B cell (primary cell): ENCODE data around the gene ZFYVE27. TPM values are rescaled to one million over a fixed set of nuclear protein-coding genes. Genes with fewer than 3 reads are reported as not detected.

ENCODE experiments used
- ATAC-seq: fragments of 200-7000 bp; cut with Tn5 transposase; one replicate; pipeline ENCODE4 v1.10.0; 2021; ENCODE audit warnings: low read depth, mild to moderate bottlenecking, moderate number of reproducible peaks, moderate library complexity
- CTCF ChIA-PET: fragments of 350-600 bp; sonication (Branson Sonifier 250); formaldehyde crosslinking; loops from one replicate; lab custom pipeline; 2021; ENCODE audit warnings: antibody characterized with exemption, inconsistent platforms; lab: Charles Lee
- POLR2A ChIA-PET: fragments of 350-600 bp; sonication (Branson Sonifier 250); formaldehyde crosslinking; loops from one replicate; lab custom pipeline; 2021; ENCODE audit warnings: antibody characterized with exemption; lab: Charles Lee
- DNase-seq: peaks from one replicate; pipeline ENCODE4 v3.0.0; 2013
- H2AFZ ChIP-seq: 2 replicates; pipeline ENCODE4 v1.6.1; 2012; ENCODE audit warnings: mild to moderate bottlenecking, low read depth, low read length; ENCODE audit not compliant: insufficient read depth, poor library complexity, severe bottlenecking
- H3K27ac ChIP-seq, 2 donors: 1 replicate in 1 of 2; 2 replicates in 1 of 2; pipeline ENCODE4 v1.5.1; 2012 to 2013; ENCODE audit warnings: low read length in 2 of 2, mild to moderate bottlenecking in 2 of 2, moderate library complexity in 1 of 2
- H3K27me3 ChIP-seq, 4 experiments: fragments of 200-600 bp in 1 of 4; sonication (generic) in 1 of 4; replicated peaks in 1 of 4; 1 replicate in 2 of 4; 2 replicates in 2 of 4; pipeline versions ENCODE4 v1.6.1 to v1.7.0; 2013 to 2016; ENCODE audit warnings: low read length in 3 of 4, mild to moderate bottlenecking in 2 of 4, mixed read lengths in 1 of 4, moderate library complexity in 1 of 4; ENCODE audit not compliant: insufficient read depth in 4 of 4, control insufficient read depth in 3 of 4; ENCODE audit errors: control extremely low read depth in 1 of 4
- H3K36me3 ChIP-seq, 2 experiments: replicated peaks in 1 of 2; 1 replicate in 1 of 2; 2 replicates in 1 of 2; pipeline versions ENCODE4 v1.6.1 to v1.7.1; 2013; ENCODE audit warnings: low read length in 1 of 2; ENCODE audit not compliant: insufficient read depth in 2 of 2, control insufficient read depth in 1 of 2; ENCODE audit errors: control extremely low read depth in 1 of 2, extremely low read depth in 1 of 2
- H3K4me1 ChIP-seq, 2 donors: fragments of 200-600 bp in 1 of 2; sonication (generic) in 1 of 2; 1 replicate in 1 of 2; 2 replicates in 1 of 2; pipeline versions ENCODE4 v1.5.1 to v1.6.1; 2013 to 2017; ENCODE audit warnings: low read length in 2 of 2; ENCODE audit not compliant: control insufficient read depth in 2 of 2, insufficient read depth in 2 of 2
- H3K4me2 ChIP-seq: replicated peaks from 2 replicates; pipeline ENCODE3; 2012; ENCODE audit warnings: mild to moderate bottlenecking, low read depth, low read length; ENCODE audit not compliant: poor library complexity, severe bottlenecking
- H3K4me3 ChIP-seq, 5 experiments: fragments of 200-600 bp in 1 of 5; sonication (generic) in 1 of 5; 1 replicate in 3 of 5; 2 replicates in 2 of 5; pipeline versions ENCODE4 v1.5.1 to v1.7.0; 2011 to 2016; ENCODE audit warnings: low read length in 4 of 5, mild to moderate bottlenecking in 4 of 5, low read depth in 2 of 5, control low read depth in 1 of 5, moderate library complexity in 1 of 5; ENCODE audit not compliant: insufficient read depth in 1 of 5; ENCODE audit errors: control extremely low read depth in 1 of 5, extremely low read depth in 1 of 5
- H3K79me2 ChIP-seq: fragments of 200-600 bp; sonication (generic); one replicate; pipeline ENCODE4 v1.6.0; 2016; ENCODE audit warnings: low read length; ENCODE audit not compliant: control insufficient read depth, insufficient read depth
- H3K9ac ChIP-seq: fragments of 200-600 bp; sonication (generic); 2 replicates; pipeline ENCODE4 v1.6.1; 2017; ENCODE audit warnings: mild to moderate bottlenecking, low read length, moderate library complexity
- H3K9me3 ChIP-seq, 3 donors: one replicate each; pipeline versions ENCODE4 v1.6.1 to v1.7.1; 2013; ENCODE audit warnings: low read length in 2 of 3; ENCODE audit not compliant: control insufficient read depth in 2 of 3, insufficient read depth in 1 of 3; ENCODE audit errors: control extremely low read depth in 1 of 3
- H4K20me1 ChIP-seq: 2 replicates; pipeline ENCODE4 v1.6.0; 2012; ENCODE audit warnings: mild to moderate bottlenecking, low read length; ENCODE audit not compliant: insufficient read depth, control insufficient read depth, poor library complexity, severe bottlenecking
- H3K27ac Mint-ChIP-seq: one replicate; pipeline ENCODE4 v1.8.0; 2021; ENCODE audit warnings: mixed read lengths
- H3K27me3 Mint-ChIP-seq: one replicate; pipeline ENCODE4 v1.8.0; 2021; ENCODE audit warnings: mixed read lengths
- H3K4me1 Mint-ChIP-seq: one replicate; pipeline ENCODE4 v1.8.0; 2021; ENCODE audit warnings: mixed read lengths
- H3K4me3 Mint-ChIP-seq: one replicate; pipeline ENCODE4 v1.8.0; 2021; ENCODE audit warnings: mixed read lengths
- H3K9me3 Mint-ChIP-seq: one replicate; pipeline ENCODE4 v1.8.0; 2022; ENCODE audit warnings: mixed read lengths; ENCODE audit not compliant: insufficient read depth
- EZH2 ChIP-seq: IDR thresholded peaks from 2 replicates; pipeline ENCODE4 v1.6.1; 2012; ENCODE audit warnings: borderline replicate concordance, low read depth, mild to moderate bottlenecking, moderate library complexity, low read length; ENCODE audit not compliant: insufficient read depth, poor library complexity, severe bottlenecking
- WGBS: methylation state at CpG from one replicate; pipeline ENCODE4 v1.1.5; 2013; ENCODE audit warnings: missing lambda C conversion rate; ENCODE audit not compliant: insufficient coverage; 5-methylcytosine and 5-hydroxymethylcytosine counted together
- intact Hi-C: fragments of 100-400 bp; cut with micrococcal nuclease; formaldehyde crosslinking; loops from one replicate; pipeline ENCODE4 v1.10.0; 2022
- polyA plus RNA-seq: library from polyadenylated mRNA; depleted of rRNA; stranded (reverse); fragments of >200 nt; gene quantifications from 2 replicates; pipeline ENCODE4 v1.2.3, GENCODE V29; 2012
- total RNA-seq, 2 donors: library from RNA; stranded (reverse); fragments of 120-200 nt in 1 of 2; gene quantifications; 1 replicate in 1 of 2; 2 replicates in 1 of 2; pipeline versions ENCODE4 v1.2.3 to v1.2.4, GENCODE V29; 2013 to 2022
- TF ChIP-seq, protein P1 (sequence below): fragments of 200-600 bp; IDR thresholded peaks from one replicate; pipeline ENCODE4 v1.8.0; 2022; ENCODE audit warnings: antibody characterized with exemption, mild to moderate bottlenecking

The ZFYVE27 gene
- total and polyA plus RNA-seq, 2 donors (not counting 1 experiment from before 2014, with no cell fraction given) = 50.4 to 79.7 TPM

DNA sequence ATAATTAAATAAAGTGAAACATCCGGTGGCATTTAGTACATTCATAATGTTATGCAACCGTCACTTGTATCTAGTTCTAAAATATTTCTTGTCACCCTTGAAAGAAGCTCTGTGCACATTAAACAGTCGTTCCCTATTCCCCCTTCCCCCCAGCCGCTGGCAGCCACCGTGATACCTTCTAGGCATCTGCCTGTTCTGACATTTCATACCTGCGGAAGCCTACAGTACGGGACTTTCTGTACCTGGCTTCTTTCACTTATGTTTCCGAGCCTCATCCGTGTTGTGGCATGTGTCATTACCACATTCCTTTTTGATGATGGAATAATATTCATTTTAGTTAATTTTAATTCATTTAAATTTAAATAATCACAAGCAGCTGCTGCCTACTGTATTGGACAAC lies 48.8 kb downstream of the ZFYVE27 start:
- DNase-seq = no peak
- no peak overlapping the region for H2AFZ ChIP-seq

DNA sequence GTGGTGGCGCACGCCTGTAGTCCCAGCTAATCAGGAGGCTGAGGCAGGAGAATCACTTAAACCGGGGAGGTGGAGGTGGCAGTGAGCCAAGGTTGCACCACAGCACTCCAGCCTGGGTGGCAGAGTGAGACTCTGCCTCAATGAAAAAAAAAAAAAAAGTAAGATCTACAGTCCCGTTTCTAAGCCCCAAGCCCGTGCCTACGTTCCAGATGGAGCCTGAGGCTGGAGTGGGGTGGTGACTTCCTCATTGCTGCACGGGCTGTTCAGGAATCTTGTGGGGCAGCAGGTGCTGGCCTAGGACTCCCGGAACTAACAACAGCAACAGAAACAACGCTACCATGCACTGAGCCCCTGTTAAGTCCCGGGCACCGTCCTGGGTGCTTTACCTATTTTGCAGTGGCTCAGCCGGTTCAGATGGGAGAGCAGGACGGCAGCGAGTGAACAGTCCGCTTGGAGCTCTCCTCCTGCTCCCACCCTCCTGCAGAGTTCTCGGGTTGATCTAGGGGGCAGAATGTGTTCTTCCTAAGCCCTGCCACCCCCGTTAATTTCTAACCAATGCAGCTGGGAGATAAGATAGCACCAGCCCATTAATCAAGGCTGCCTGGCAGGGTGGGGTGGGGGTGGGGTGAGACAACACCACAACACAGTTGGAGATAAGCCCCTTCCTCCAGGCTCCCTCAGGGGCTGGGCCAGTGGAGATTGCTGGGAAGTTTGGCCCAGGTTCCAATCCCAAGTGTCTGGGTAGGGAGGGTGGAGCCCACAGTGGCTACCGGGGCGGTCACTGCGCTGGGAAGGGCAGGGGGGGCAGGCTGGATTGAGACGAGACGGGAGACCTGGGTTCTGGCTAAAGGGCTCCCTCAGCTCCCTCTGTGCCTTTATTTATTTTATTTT lies 51.9 kb downstream of the ZFYVE27 start:
- Histone ChIP-seq H3K4me2 (no peak overlapping the region), H3K27ac (no peak overlapping the region), H3K9ac (no peak overlapping the region), H3K36me3 (no peaks in the 10 kb centered on the region), H3K4me3 (no peak overlapping the region), H3K9me3 (no peaks in the 10 kb centered on the region), H3K27me3 (peaks cover 0 to 38% (median 2%) of the 10 kb centered on the region in 4 experiments), H2AFZ (no peak overlapping the region), H3K4me1 (peaks cover 0 to 3% of the 10 kb centered on the region in 2 donors), H3K79me2 (no peaks in the 10 kb centered on the region), H4K20me1 (no peaks in the 10 kb centered on the region)
- CTCF ChIA-PET = no interaction called here
- H3K9me3 Mint-ChIP-seq = no peaks in the 10 kb centered on the region
- H3K27ac Mint-ChIP-seq = no peak overlapping the region
- ATAC-seq (no peak), DNase-seq (no peak)
- POLR2A ChIA-PET = interaction anchor here (0.7 kb wide), 1 partner anchor 131 kb away, joined by 5 read pairs; no protein-coding TSS in a partner anchor
- H3K4me1 Mint-ChIP-seq = no peaks in the 10 kb centered on the region
- H3K27me3 Mint-ChIP-seq = peaks cover 30% of the 10 kb centered on the region
- 21% methylated on average over 19 of the region's 22 CpGs for WGBS
- TF ChIP-seq, protein P1, sequence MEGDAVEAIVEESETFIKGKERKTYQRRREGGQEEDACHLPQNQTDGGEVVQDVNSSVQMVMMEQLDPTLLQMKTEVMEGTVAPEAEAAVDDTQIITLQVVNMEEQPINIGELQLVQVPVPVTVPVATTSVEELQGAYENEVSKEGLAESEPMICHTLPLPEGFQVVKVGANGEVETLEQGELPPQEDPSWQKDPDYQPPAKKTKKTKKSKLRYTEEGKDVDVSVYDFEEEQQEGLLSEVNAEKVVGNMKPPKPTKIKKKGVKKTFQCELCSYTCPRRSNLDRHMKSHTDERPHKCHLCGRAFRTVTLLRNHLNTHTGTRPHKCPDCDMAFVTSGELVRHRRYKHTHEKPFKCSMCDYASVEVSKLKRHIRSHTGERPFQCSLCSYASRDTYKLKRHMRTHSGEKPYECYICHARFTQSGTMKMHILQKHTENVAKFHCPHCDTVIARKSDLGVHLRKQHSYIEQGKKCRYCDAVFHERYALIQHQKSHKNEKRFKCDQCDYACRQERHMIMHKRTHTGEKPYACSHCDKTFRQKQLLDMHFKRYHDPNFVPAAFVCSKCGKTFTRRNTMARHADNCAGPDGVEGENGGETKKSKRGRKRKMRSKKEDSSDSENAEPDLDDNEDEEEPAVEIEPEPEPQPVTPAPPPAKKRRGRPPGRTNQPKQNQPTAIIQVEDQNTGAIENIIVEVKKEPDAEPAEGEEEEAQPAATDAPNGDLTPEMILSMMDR = no peak
- TF ChIP-seq EZH2 = no peak
- no peak overlapping the region for H3K4me3 Mint-ChIP-seq
- intact Hi-C loops = no loop called here

More for the DNA sequence above, 48.8 kb downstream of the ZFYVE27 start:
- TF ChIP-seq, protein P1 = no peak
- no peak for TF ChIP-seq EZH2
- no peaks in the 10 kb centered on the region for H3K36me3 ChIP-seq
- no peak overlapping the region for H3K4me3 Mint-ChIP-seq
- H3K9me3 Mint-ChIP-seq = no peaks in the 10 kb centered on the region
- WGBS = 85% methylated on average over 4 of the region's 9 CpGs
- CTCF ChIA-PET = no interaction called here
- no peak overlapping the region for H3K9ac ChIP-seq
- H3K4me2 ChIP-seq = no peak overlapping the region
- POLR2A ChIA-PET = no interaction called here
- intact Hi-C loops = no loop called here
- no peaks in the 10 kb centered on the region for H4K20me1 ChIP-seq
- no peaks in the 10 kb centered on the region for H3K79me2 ChIP-seq
- no peak for ATAC-seq
- H3K27ac Mint-ChIP-seq = no peak overlapping the region
- H3K4me3 ChIP-seq = no peak overlapping the region
- no peaks in the 10 kb centered on the region for H3K4me1 ChIP-seq
- peaks cover 18% of the 10 kb centered on the region for H3K27me3 Mint-ChIP-seq
- peaks cover 0 to 28% (median 0%) of the 10 kb centered on the region in 4 experiments for H3K27me3 ChIP-seq
- H3K4me1 Mint-ChIP-seq = no peaks in the 10 kb centered on the region
- H3K27ac ChIP-seq = no peak overlapping the region
- H3K9me3 ChIP-seq = no peaks in the 10 kb centered on the region
